ENCODE data around the gene CFAP46.
"Not testable (repeated sequence)": the region's sequence is repeated elsewhere in the genome, so short reads cannot be mapped to it uniquely, and the experiment has no call there.

Gene CFAP46

GRCh38 chr10:132840698-132841614 is 101.4 kb downstream of the CFAP46 start:
- no peak for DNase-seq

- no peak for DNase-seq
Measured at GRCh38 chr10:132839061-132839460, 103.3 kb downstream of the CFAP46 start.

- DNase-seq, result no peak
Measured at GRCh38 chr10:132838346-132838970, 103.9 kb downstream of the CFAP46 start.

GRCh38 chr10:132837905-132838304 is 104.5 kb downstream of the CFAP46 start:
- DNase-seq, result no peak

- DNase-seq, result peak; percentile 40 to 78 (median 64)
Measured at GRCh38 chr10:132836832-132837540, 105.4 kb downstream of the CFAP46 start.

- DNase-seq, result no peak
Measured at GRCh38 chr10:132836248-132836831, 106.0 kb downstream of the CFAP46 start.

GRCh38 chr10:132835848-132836233 is 106.5 kb downstream of the CFAP46 start:
- no peak for DNase-seq

- no peak for DNase-seq
Measured at GRCh38 chr10:132834891-132835847, 107.2 kb downstream of the CFAP46 start.

- DNase-seq, result no peak
Measured at GRCh38 chr10:132834311-132834761, 108.0 kb downstream of the CFAP46 start.

GRCh38 chr10:132833421-132834111 is 108.8 kb downstream of the CFAP46 start:
- DNase-seq, result no peak

- DNase-seq, result no peak
Measured at GRCh38 chr10:132832186-132832969, 110.0 kb downstream of the CFAP46 start.

GRCh38 chr10:132829403-132829802 is 113.0 kb downstream of the CFAP46 start:
- no peak for DNase-seq

GRCh38 chr10:132828681-132829080 is 113.7 kb downstream of the CFAP46 start:
- no peak for DNase-seq

GRCh38 chr10:132827861-132828539 is 114.4 kb downstream of the CFAP46 start:
- no peak for DNase-seq

- no peak for DNase-seq
Measured at GRCh38 chr10:132827423-132827789, 115.0 kb downstream of the CFAP46 start.

- DNase-seq, result no peak
Measured at GRCh38 chr10:132826524-132827422, 115.6 kb downstream of the CFAP46 start.

- DNase-seq, result not testable (repeated sequence)
Measured at GRCh38 chr10:132825783-132826523, 116.4 kb downstream of the CFAP46 start.

GRCh38 chr10:132820056-132820455 is 122.3 kb downstream of the CFAP46 start:
- no peak for DNase-seq
